Measurements from ENCODE around the gene TSN. TPM values are rescaled to one million over a fixed set of nuclear protein-coding genes. Genes with fewer than 3 reads are reported as not detected.

Gene TSN
- polyA plus RNA-seq (2013): 55.4 TPM

GRCh38 chr2:121755237-121756111 lies at the start of gene TSN:
TSS of gene TSN (plus strand) at chr2:121755651. CDS start at chr2:121755780, 129 bp downstream.
- DNase-seq: peak; percentile 98 to 99 (median 99)
- CTCF ChIA-PET: interaction anchor here (0.6 to 2.1 kb wide), 3 partner anchors 18 to 377 kb away, joined by 3 to 10 read pairs (median 3); partner anchors contain the start of gene NIFK
- under 1% methylated on average over 48 of the region's 67 CpGs for WGBS (ENCODE audit: insufficient coverage)
- Histone ChIP-seq H3K4me1 (ENCODE audit: control extremely low read depth in 1 of 4, control insufficient read depth in 4 of 4, insufficient read depth in 4 of 4, low read length in 3 of 4) (peaks cover 13 to 24% (median 16%) of the 10 kb centered on the region in 4 experiments), H3K27me3 (replicated peaks in 2 of 5; ENCODE audit: control insufficient read depth in 4 of 5, insufficient read depth in 5 of 5, low read length in 4 of 5) (no peaks in the 10 kb centered on the region), H3K36me3 (ENCODE audit: control insufficient read depth in 4 of 4, insufficient read depth in 4 of 4, low read length in 3 of 4) (peaks cover 4 to 24% (median 12%) of the 10 kb centered on the region in 4 experiments), H3K27ac (ENCODE audit: insufficient read depth in 1 of 2, low read depth in 1 of 2, low read length in 2 of 2, poor library complexity in 1 of 2, severe bottlenecking in 2 of 2) (peak within 1 kb of the TSS; percentile 85 to 94), H3K9me3 (ENCODE audit: control extremely low read depth in 1 of 5, control insufficient read depth in 4 of 5, insufficient read depth in 2 of 5, low read depth in 1 of 5, low read length in 4 of 5) (no peaks in the 10 kb centered on the region), H3K4me3 (ENCODE audit: control insufficient read depth in 1 of 7, extremely low read depth in 1 of 7, insufficient read depth in 4 of 7, low read depth in 2 of 7, low read length in 6 of 7) (peak within 1 kb of the TSS; percentile 89 to 100 (median 96))
- POLR2A ChIA-PET: interaction anchor here (0.8 to 1.3 kb wide), 2 partner anchors 18 to 225 kb away, joined by 3 read pairs; partner anchors contain the start of genes NIFK and RNU4ATAC

GRCh38 chr2:121705958-121706357 lies 49.5 kb upstream of the TSN start:
- Histone ChIP-seq H3K27ac (ENCODE audit: insufficient read depth in 1 of 2, low read depth in 1 of 2, low read length in 2 of 2, poor library complexity in 1 of 2, severe bottlenecking in 2 of 2) (no peak overlapping the region), H3K36me3 (ENCODE audit: control insufficient read depth in 4 of 4, insufficient read depth in 4 of 4, low read length in 3 of 4) (no peaks in the 10 kb centered on the region), H3K9me3 (ENCODE audit: control extremely low read depth in 1 of 5, control insufficient read depth in 4 of 5, insufficient read depth in 2 of 5, low read depth in 1 of 5, low read length in 4 of 5) (no peaks in the 10 kb centered on the region), H3K27me3 (replicated peaks in 2 of 5; ENCODE audit: control insufficient read depth in 4 of 5, insufficient read depth in 5 of 5, low read length in 4 of 5) (no peaks in the 10 kb centered on the region), H3K4me1 (ENCODE audit: control extremely low read depth in 1 of 4, control insufficient read depth in 4 of 4, insufficient read depth in 4 of 4, low read length in 3 of 4) (peaks cover 0 to 17% (median 0%) of the 10 kb centered on the region in 4 experiments), H3K4me3 (ENCODE audit: control insufficient read depth in 1 of 7, extremely low read depth in 1 of 7, insufficient read depth in 4 of 7, low read depth in 2 of 7, low read length in 6 of 7) (no peak overlapping the region)
- DNase-seq: no peak
- ChIA-PET CTCF (no interaction called here), POLR2A (no interaction called here)
- WGBS (ENCODE audit: insufficient coverage): 100% methylated on average over 3 of the region's 4 CpGs

GRCh38 chr2:121707344-121707919 lies 48.0 kb upstream of the TSN start:
- CTCF ChIA-PET: interaction anchor here (0.5 to 1.0 kb wide), 2 partner anchors 13 to 18 kb away, joined by 3 to 4 read pairs; no protein-coding TSS in a partner anchor
- no peaks in the 10 kb centered on the region for H3K36me3 ChIP-seq (ENCODE audit: control insufficient read depth in 4 of 4, insufficient read depth in 4 of 4, low read length in 3 of 4)
- no peak overlapping the region for H3K27ac ChIP-seq (ENCODE audit: insufficient read depth in 1 of 2, low read depth in 1 of 2, low read length in 2 of 2, poor library complexity in 1 of 2, severe bottlenecking in 2 of 2)
- 75% methylated on average over 9 of the region's 9 CpGs for WGBS (ENCODE audit: insufficient coverage)
- peaks cover 0 to 12% (median 0%) of the 10 kb centered on the region in 4 experiments for H3K4me1 ChIP-seq (ENCODE audit: control extremely low read depth in 1 of 4, control insufficient read depth in 4 of 4, insufficient read depth in 4 of 4, low read length in 3 of 4)
- H3K27me3 ChIP-seq (replicated peaks in 2 of 5; ENCODE audit: control insufficient read depth in 4 of 5, insufficient read depth in 5 of 5, low read length in 4 of 5): no peaks in the 10 kb centered on the region
- H3K4me3 ChIP-seq (ENCODE audit: control insufficient read depth in 1 of 7, extremely low read depth in 1 of 7, insufficient read depth in 4 of 7, low read depth in 2 of 7, low read length in 6 of 7): no peak overlapping the region
- POLR2A ChIA-PET: no interaction called here
- no peak for DNase-seq
- no peaks in the 10 kb centered on the region for H3K9me3 ChIP-seq (ENCODE audit: control extremely low read depth in 1 of 5, control insufficient read depth in 4 of 5, insufficient read depth in 2 of 5, low read depth in 1 of 5, low read length in 4 of 5)

DNA sequence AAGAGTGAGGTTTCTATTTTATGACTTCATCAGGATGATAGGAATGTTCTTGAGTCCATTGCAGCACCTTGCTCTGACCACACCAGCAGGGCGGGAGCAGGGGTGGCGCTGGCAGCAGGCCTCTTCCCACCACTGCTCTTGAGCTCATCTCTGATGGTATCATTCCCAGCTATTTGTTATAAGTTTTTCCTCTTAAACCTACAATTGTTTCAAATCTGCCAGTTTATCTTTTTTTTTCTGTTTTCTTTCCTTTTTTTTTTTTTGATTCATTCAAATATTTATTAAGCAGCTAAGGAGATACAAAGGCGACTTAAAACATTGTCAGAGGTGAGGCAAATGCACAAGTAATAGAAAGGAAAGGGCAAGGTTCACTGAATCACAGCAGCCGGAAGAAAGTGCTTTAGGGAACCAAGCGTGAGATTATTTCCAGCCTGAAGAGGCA lies 47.5 kb upstream of the TSN start:
- Histone ChIP-seq H3K9me3 (ENCODE audit: control extremely low read depth in 1 of 5, control insufficient read depth in 4 of 5, insufficient read depth in 2 of 5, low read depth in 1 of 5, low read length in 4 of 5) (no peaks in the 10 kb centered on the region), H3K27ac (ENCODE audit: insufficient read depth in 1 of 2, low read depth in 1 of 2, low read length in 2 of 2, poor library complexity in 1 of 2, severe bottlenecking in 2 of 2) (no peak overlapping the region), H3K4me1 (ENCODE audit: control extremely low read depth in 1 of 4, control insufficient read depth in 4 of 4, insufficient read depth in 4 of 4, low read length in 3 of 4) (peaks cover 0 to 12% (median 0%) of the 10 kb centered on the region in 4 experiments), H3K27me3 (replicated peaks in 2 of 5; ENCODE audit: control insufficient read depth in 4 of 5, insufficient read depth in 5 of 5, low read length in 4 of 5) (no peaks in the 10 kb centered on the region), H3K36me3 (ENCODE audit: control insufficient read depth in 4 of 4, insufficient read depth in 4 of 4, low read length in 3 of 4) (no peaks in the 10 kb centered on the region), H3K4me3 (ENCODE audit: control insufficient read depth in 1 of 7, extremely low read depth in 1 of 7, insufficient read depth in 4 of 7, low read depth in 2 of 7, low read length in 6 of 7) (no peak overlapping the region)
- no peak for DNase-seq
- 91% methylated on average over 5 of the region's 5 CpGs for WGBS (ENCODE audit: insufficient coverage)
- ChIA-PET POLR2A (no interaction called here), CTCF (interaction anchor here (0.5 kb wide), 1 partner anchor 18 kb away, joined by 3 read pairs; no protein-coding TSS in a partner anchor)

DNA sequence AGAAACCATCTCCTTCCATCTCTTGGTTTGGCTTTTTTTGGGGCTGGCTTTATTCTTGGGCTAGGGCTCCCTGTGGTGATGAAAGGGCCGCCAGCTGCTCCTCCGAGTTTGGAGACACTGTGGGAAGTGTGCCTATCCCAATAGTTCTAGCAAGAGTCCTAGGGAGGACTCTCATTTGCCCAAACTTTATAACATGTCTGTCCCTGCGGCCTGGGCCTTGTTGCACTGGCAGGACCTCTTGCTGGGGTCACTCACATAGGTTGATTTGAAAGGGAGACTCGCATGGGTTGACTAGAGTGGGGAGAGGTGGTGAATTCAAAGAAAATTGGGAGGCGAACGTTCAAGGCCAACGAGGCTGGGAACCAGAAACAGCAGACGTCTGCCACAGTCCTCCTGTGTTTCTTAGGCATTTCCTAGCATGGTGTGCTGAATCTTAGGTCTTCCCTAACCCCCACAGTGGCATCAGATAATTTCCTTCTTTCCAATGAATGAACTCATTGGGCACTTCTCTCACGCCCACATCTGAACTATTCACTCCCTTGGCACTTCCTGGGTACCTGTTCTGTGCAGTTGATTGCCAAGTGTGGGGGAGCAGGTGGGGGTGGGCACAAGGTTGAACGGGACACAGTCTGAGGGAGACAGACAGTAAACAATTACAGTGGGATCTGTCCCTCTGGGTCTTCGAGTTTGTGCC lies 45.5 kb upstream of the TSN start:
- Histone ChIP-seq H3K4me1 (ENCODE audit: control extremely low read depth in 1 of 4, control insufficient read depth in 4 of 4, insufficient read depth in 4 of 4, low read length in 3 of 4) (peaks cover 0 to 11% (median 0%) of the 10 kb centered on the region in 4 experiments), H3K9me3 (ENCODE audit: control extremely low read depth in 1 of 5, control insufficient read depth in 4 of 5, insufficient read depth in 2 of 5, low read depth in 1 of 5, low read length in 4 of 5) (no peaks in the 10 kb centered on the region), H3K4me3 (ENCODE audit: control insufficient read depth in 1 of 7, extremely low read depth in 1 of 7, insufficient read depth in 4 of 7, low read depth in 2 of 7, low read length in 6 of 7) (no peak overlapping the region), H3K36me3 (ENCODE audit: control insufficient read depth in 4 of 4, insufficient read depth in 4 of 4, low read length in 3 of 4) (no peaks in the 10 kb centered on the region), H3K27ac (ENCODE audit: insufficient read depth in 1 of 2, low read depth in 1 of 2, low read length in 2 of 2, poor library complexity in 1 of 2, severe bottlenecking in 2 of 2) (no peak overlapping the region), H3K27me3 (replicated peaks in 2 of 5; ENCODE audit: control insufficient read depth in 4 of 5, insufficient read depth in 5 of 5, low read length in 4 of 5) (no peaks in the 10 kb centered on the region)
- DNase-seq: no peak
- POLR2A ChIA-PET: no interaction called here
- 94% methylated on average over 7 of the region's 11 CpGs for WGBS (ENCODE audit: insufficient coverage)
- CTCF ChIA-PET: no interaction called here

- Histone ChIP-seq H3K27me3 (replicated peaks in 2 of 5; ENCODE audit: control insufficient read depth in 4 of 5, insufficient read depth in 5 of 5, low read length in 4 of 5) (no peaks in the 10 kb centered on the region), H3K4me1 (ENCODE audit: control extremely low read depth in 1 of 4, control insufficient read depth in 4 of 4, insufficient read depth in 4 of 4, low read length in 3 of 4) (peaks cover 0 to 6% (median 0%) of the 10 kb centered on the region in 4 experiments), H3K4me3 (ENCODE audit: control insufficient read depth in 1 of 7, extremely low read depth in 1 of 7, insufficient read depth in 4 of 7, low read depth in 2 of 7, low read length in 6 of 7) (no peak overlapping the region), H3K36me3 (ENCODE audit: control insufficient read depth in 4 of 4, insufficient read depth in 4 of 4, low read length in 3 of 4) (no peaks in the 10 kb centered on the region), H3K9me3 (ENCODE audit: control extremely low read depth in 1 of 5, control insufficient read depth in 4 of 5, insufficient read depth in 2 of 5, low read depth in 1 of 5, low read length in 4 of 5) (no peaks in the 10 kb centered on the region), H3K27ac (ENCODE audit: insufficient read depth in 1 of 2, low read depth in 1 of 2, low read length in 2 of 2, poor library complexity in 1 of 2, severe bottlenecking in 2 of 2) (no peak overlapping the region)
- DNase-seq: no peak
- WGBS (ENCODE audit: insufficient coverage): 97% methylated on average over 4 of the region's 7 CpGs
- ChIA-PET POLR2A (no interaction called here), CTCF (interaction anchor here (0.8 to 2.6 kb wide), 2 partner anchors 10 to 115 kb away, joined by 3 to 8 read pairs; no protein-coding TSS in a partner anchor)
Measured at GRCh38 chr2:121710470-121711170, 44.8 kb upstream of the TSN start.

Data from common myeloid progenitor, CD34-positive (primary cell).